PC-3 (cell line): Measurements from ENCODE around the gene AUTS2. TPM values are rescaled to one million over a fixed set of nuclear protein-coding genes. Genes with fewer than 3 reads are reported as not detected.

Experiments used
- ATAC-seq: fragments of 200-7000 bp; cut with Tn5 transposase; 2 replicates; pipeline ENCODE4 v1.9.1; 2020; ENCODE audit warnings: mild to moderate bottlenecking, moderate library complexity
- BruUV-seq: library from RNA; stranded (reverse); fragments of 400-500 nt; replicated peaks from 2 replicates; lab custom pipeline; 2021; lab: Mats Ljungman, UMichigan
- CTCF ChIA-PET: fragments of 300-600 bp; sonication (Branson Sonifier 250); formaldehyde crosslinking; loops from one replicate; lab custom pipeline; 2022; ENCODE audit warnings: antibody characterized with exemption; lab: Charles Lee
- POLR2A ChIA-PET: fragments of 300-600 bp; sonication (Branson Sonifier 250); formaldehyde crosslinking; loops from one replicate; lab custom pipeline; 2022; ENCODE audit warnings: antibody characterized with exemption; ENCODE audit not compliant: unreplicated experiment; lab: Charles Lee
- DNase-seq: peaks from one replicate; pipeline ENCODE4 v3.0.0-alpha.2; 2015
- H2AFZ ChIP-seq: fragments of 300-600 bp; sonication (generic); 2 replicates; pipeline ENCODE4 v1.6.0; 2016; ENCODE audit warnings: antibody characterized with exemption, low read length
- H3F3A ChIP-seq: fragments of 300-600 bp; sonication (generic); one replicate; pipeline ENCODE4 v1.6.0; 2017; ENCODE audit warnings: antibody characterized with exemption, low read length, control low read depth, mild to moderate bottlenecking; ENCODE audit not compliant: unreplicated experiment
- H3K27ac ChIP-seq: fragments of 300-600 bp; sonication (generic); 2 replicates; pipeline ENCODE4 v1.5.1; 2016; ENCODE audit warnings: mild to moderate bottlenecking, low read length
- H3K27me3 ChIP-seq: fragments of 300-600 bp; sonication (generic); 2 replicates; pipeline ENCODE4 v1.6.1; 2016; ENCODE audit warnings: low read length, mixed read lengths
- H3K36me3 ChIP-seq: fragments of 300-600 bp; sonication (generic); 2 replicates; pipeline ENCODE4 v1.6.1; 2016; ENCODE audit warnings: low read depth, mixed run types, low read length, mixed read lengths
- H3K4me1 ChIP-seq: fragments of 300-600 bp; sonication (generic); 2 replicates; pipeline ENCODE4 v1.5.1; 2016; ENCODE audit warnings: low read length; ENCODE audit not compliant: insufficient read depth
- H3K4me2 ChIP-seq: fragments of 300-600 bp; sonication (generic); 2 replicates; pipeline ENCODE4 v1.6.0; 2016; ENCODE audit warnings: low read length
- H3K4me3 ChIP-seq: fragments of 300-600 bp; sonication (generic); 2 replicates; pipeline ENCODE4 v1.5.1; 2016; ENCODE audit warnings: mild to moderate bottlenecking, low read length, mixed read lengths
- H3K79me2 ChIP-seq: fragments of 300-600 bp; sonication (generic); 2 replicates; pipeline ENCODE4 v1.6.1; 2017; ENCODE audit warnings: low read length, mixed read lengths
- H3K9ac ChIP-seq: fragments of 300-600 bp; sonication (generic); 2 replicates; pipeline ENCODE4 v1.6.0; 2016; ENCODE audit warnings: mild to moderate bottlenecking, low read length
- H3K9me2 ChIP-seq: fragments of 300-600 bp; sonication (generic); replicated peaks from 2 replicates; pipeline ENCODE4 v1.6.1; 2016; ENCODE audit warnings: mixed run types, low read length, mixed read lengths
- H3K9me3 ChIP-seq: fragments of 300-600 bp; sonication (generic); 2 replicates; pipeline ENCODE4 v1.6.1; 2016; ENCODE audit warnings: low read length, mixed read lengths
- H4K20me1 ChIP-seq: fragments of 300-600 bp; sonication (generic); 2 replicates; pipeline ENCODE4 v1.6.1; 2016; ENCODE audit warnings: low read length, mixed read lengths
- EZH2 ChIP-seq: fragments of 300-600 bp; sonication (generic); IDR thresholded peaks from one replicate; pipeline ENCODE4 v1.6.1; 2017; ENCODE audit warnings: antibody characterized with exemption, mild to moderate bottlenecking, low read length; ENCODE audit not compliant: unreplicated experiment
- EZH2phosphoT487 ChIP-seq: fragments of 300-600 bp; sonication (generic); IDR thresholded peaks from 2 replicates; pipeline ENCODE4 v1.6.1; 2018; ENCODE audit warnings: mild to moderate bottlenecking, antibody characterized with exemption, low read length, borderline replicate concordance
- intact Hi-C: fragments of 100-400 bp; cut with micrococcal nuclease; formaldehyde crosslinking; loops from 2 replicates; pipeline ENCODE4 v1.9.0; 2023
- total RNA-seq: library from RNA; depleted of rRNA; stranded (reverse); fragments of >200 nt; gene quantifications from 2 replicates; pipeline ENCODE4 v1.2.3, GENCODE V29; 2014
- TF ChIP-seq, protein P1 (sequence below): fragments of 300-600 bp; sonication (generic); conservative IDR thresholded peaks from 2 replicates; pipeline ENCODE4 v1.5.1; 2017; ENCODE audit warnings: antibody characterized with exemption, low read depth, mild to moderate bottlenecking, low read length

AUTS2 gene
- total RNA-seq, 1 experiment from 2014 or later: not detected

DNA sequence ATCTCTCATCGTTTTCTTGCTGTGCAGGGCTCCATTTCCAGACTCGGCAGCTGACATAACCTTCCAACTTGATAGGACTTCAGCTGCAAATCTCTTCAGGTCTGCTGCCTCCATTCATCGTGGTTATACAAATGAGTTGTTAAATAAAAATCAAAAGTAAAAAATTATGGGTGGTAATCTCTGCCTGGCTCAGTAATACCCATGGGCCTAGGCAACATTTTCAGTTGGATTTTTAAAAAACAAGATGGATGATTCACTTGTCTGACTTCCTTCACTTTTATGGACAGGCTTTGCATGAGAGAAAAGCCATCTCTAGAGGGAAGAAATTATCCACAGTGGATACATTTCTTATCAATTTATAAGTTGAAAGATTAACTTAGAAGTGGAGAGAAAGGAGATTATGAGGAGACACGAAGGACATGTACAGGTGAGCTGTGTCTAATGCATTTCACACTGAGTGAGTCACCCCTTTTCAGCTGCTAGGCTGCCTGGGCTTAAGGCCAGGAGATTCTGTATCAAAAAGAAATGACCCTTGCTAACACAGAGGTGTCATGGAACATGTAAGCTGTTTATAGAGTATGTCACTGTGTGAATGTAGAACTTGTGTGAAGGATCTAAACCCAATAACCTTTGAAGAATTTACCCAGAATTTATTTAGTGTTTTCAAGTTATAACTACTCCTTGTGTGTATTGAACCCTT lies 495.1 kb downstream of the AUTS2 start:
- no peaks in the 10 kb centered on the region for H3K27me3 ChIP-seq
- H3F3A ChIP-seq: no peaks in the 10 kb centered on the region
- no TSS peak for BruUV-seq
- H3K36me3 ChIP-seq: no peaks in the 10 kb centered on the region
- H3K79me2 ChIP-seq: no peaks in the 10 kb centered on the region
- intact Hi-C loops: no loop called here
- DNase-seq (no peak), ATAC-seq (no peak)
- H3K9ac ChIP-seq: no peak overlapping the region
- H3K4me3 ChIP-seq: no peak overlapping the region
- no peak overlapping the region for H3K27ac ChIP-seq
- CTCF ChIA-PET: no interaction called here
- no peaks in the 10 kb centered on the region for H3K4me1 ChIP-seq
- H3K9me3 ChIP-seq: 0 out of 2 replicates have a peak, but pooled peaks cover 11% of the 10 kb centered on the region
- H2AFZ ChIP-seq: no peak overlapping the region
- POLR2A ChIA-PET: no interaction called here
- no peak overlapping the region for H3K4me2 ChIP-seq
- TF ChIP-seq EZH2 (no peak), EZH2phosphoT487 (no peak)
- TF ChIP-seq, protein P1, sequence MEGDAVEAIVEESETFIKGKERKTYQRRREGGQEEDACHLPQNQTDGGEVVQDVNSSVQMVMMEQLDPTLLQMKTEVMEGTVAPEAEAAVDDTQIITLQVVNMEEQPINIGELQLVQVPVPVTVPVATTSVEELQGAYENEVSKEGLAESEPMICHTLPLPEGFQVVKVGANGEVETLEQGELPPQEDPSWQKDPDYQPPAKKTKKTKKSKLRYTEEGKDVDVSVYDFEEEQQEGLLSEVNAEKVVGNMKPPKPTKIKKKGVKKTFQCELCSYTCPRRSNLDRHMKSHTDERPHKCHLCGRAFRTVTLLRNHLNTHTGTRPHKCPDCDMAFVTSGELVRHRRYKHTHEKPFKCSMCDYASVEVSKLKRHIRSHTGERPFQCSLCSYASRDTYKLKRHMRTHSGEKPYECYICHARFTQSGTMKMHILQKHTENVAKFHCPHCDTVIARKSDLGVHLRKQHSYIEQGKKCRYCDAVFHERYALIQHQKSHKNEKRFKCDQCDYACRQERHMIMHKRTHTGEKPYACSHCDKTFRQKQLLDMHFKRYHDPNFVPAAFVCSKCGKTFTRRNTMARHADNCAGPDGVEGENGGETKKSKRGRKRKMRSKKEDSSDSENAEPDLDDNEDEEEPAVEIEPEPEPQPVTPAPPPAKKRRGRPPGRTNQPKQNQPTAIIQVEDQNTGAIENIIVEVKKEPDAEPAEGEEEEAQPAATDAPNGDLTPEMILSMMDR: no peak
- no peaks in the 10 kb centered on the region for H4K20me1 ChIP-seq
- H3K9me2 ChIP-seq: no peaks in the 10 kb centered on the region

DNA sequence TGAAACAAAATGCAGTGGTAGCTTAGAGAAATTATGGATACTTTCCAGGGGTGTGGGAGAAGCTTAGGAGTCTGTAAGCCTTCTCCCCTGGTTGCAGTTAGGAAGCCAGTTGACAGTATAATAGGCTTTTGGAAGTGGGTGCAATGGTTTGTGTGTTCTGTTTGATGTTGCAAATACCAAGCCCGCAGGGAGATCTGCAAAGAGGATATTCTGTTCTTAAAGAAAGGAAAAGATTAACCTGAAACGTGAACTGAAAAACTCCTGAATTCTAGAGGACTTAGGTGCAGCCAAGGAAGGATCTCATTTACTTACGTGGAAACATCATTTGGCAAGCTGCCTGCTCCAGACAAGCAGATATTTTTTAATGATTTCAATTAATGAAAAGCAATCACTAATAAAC lies 496.6 kb downstream of the AUTS2 start:
- Histone ChIP-seq H3K4me3 (no peak overlapping the region), H3K27me3 (no peaks in the 10 kb centered on the region), H2AFZ (no peak overlapping the region), H3K9me3 (0 out of 2 replicates have a peak, but pooled peaks cover 11% of the 10 kb centered on the region), H3K27ac (no peak overlapping the region), H3K4me2 (no peak overlapping the region), H3K9ac (no peak overlapping the region), H3K79me2 (no peaks in the 10 kb centered on the region), H3K36me3 (no peaks in the 10 kb centered on the region), H3K4me1 (no peaks in the 10 kb centered on the region), H3K9me2 (no peaks in the 10 kb centered on the region), H4K20me1 (no peaks in the 10 kb centered on the region), H3F3A (no peaks in the 10 kb centered on the region)
- DNase-seq: no peak
- TF ChIP-seq, protein P1: no peak
- no peak for TF ChIP-seq EZH2phosphoT487
- POLR2A ChIA-PET: no interaction called here
- CTCF ChIA-PET: no interaction called here
- intact Hi-C loops: no loop called here
- no peak for ATAC-seq
- BruUV-seq: no TSS peak

DNA sequence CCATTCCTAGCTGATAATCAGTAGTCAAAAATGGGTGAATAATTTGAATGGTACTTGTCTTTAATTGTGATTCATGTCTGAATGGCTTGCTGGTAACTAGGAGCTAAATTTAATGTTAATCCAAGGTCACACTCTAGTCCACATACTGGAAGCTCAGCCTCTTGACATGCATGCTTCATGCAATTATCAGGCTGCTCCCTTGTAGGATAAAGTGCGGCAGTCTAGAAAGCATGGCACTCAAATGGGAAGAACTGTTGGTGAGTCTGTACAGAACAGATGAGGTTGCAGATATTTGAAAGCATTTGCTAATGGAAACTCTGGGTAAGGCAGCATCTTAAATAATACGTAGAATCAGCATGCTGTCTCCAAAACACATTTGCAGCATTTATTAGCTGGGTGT lies 499.4 kb downstream of the AUTS2 start:
- H3K9me2 ChIP-seq: no peaks in the 10 kb centered on the region
- H3F3A ChIP-seq: no peaks in the 10 kb centered on the region
- H2AFZ ChIP-seq: no peak overlapping the region
- H3K4me3 ChIP-seq: no peak overlapping the region
- H3K4me1 ChIP-seq: no peaks in the 10 kb centered on the region
- TF ChIP-seq, protein P1: no peak
- TF ChIP-seq EZH2phosphoT487 (no peak), EZH2 (no peak)
- no peak for ATAC-seq
- 0 out of 2 replicates have a peak, but pooled peaks cover 4% of the 10 kb centered on the region for H3K9me3 ChIP-seq
- CTCF ChIA-PET: no interaction called here
- no peak overlapping the region for H3K4me2 ChIP-seq
- H3K27ac ChIP-seq: no peak overlapping the region
- H3K9ac ChIP-seq: no peak overlapping the region
- no peaks in the 10 kb centered on the region for H3K36me3 ChIP-seq
- no peaks in the 10 kb centered on the region for H4K20me1 ChIP-seq
- POLR2A ChIA-PET: no interaction called here
- H3K79me2 ChIP-seq: no peaks in the 10 kb centered on the region
- DNase-seq: no peak
- BruUV-seq: no TSS peak
- intact Hi-C loops: no loop called here
- no peaks in the 10 kb centered on the region for H3K27me3 ChIP-seq
